GM12878 (cell line): ENCODE measurements around the gene GADL1. TPM values are rescaled to one million over a fixed set of nuclear protein-coding genes. Genes with fewer than 3 reads are reported as not detected.

ENCODE experiments used
- ATAC-seq: fragments of 200-7000 bp; cut with Tn5 transposase; 3 replicates; pipeline ENCODE4 v1.9.1; 2020; ENCODE audit warnings: mild to moderate bottlenecking, moderate library complexity
- BruUV-seq: library from RNA; stranded (reverse); fragments of 400-500 nt; replicated peaks from 2 replicates; lab custom pipeline; 2021; lab: Mats Ljungman, UMichigan
- CTCF ChIA-PET: fragments of 300-600 bp; sonication (Branson Sonifier 250); formaldehyde crosslinking; extraction: SDS; loops from one replicate; lab custom pipeline; 2021; ENCODE audit warnings: inconsistent platforms; lab: Yijun Ruan, JAX
- POLR2A ChIA-PET: fragments of 350-600 bp; formaldehyde crosslinking; extraction: SDS; loops from one replicate; lab custom pipeline; 2021; ENCODE audit warnings: inconsistent platforms; lab: Charles Lee
- RAD21 ChIA-PET: fragments of 300-600 bp; sonication (Branson Sonifier 250); formaldehyde crosslinking; loops from one replicate; lab custom pipeline; 2023; ENCODE audit warnings: antibody characterized with exemption; ENCODE audit not compliant: unreplicated experiment; lab: Charles Lee
- SMC1A ChIA-PET: fragments of 300-600 bp; sonication (Branson Sonifier 250); formaldehyde crosslinking; loops from one replicate; lab custom pipeline; 2023; ENCODE audit not compliant: unreplicated experiment, uncharacterized antibody; lab: Charles Lee
- DNase-seq: peaks from one replicate; pipeline ENCODE4 v3.0.0-alpha.2; 2011; ENCODE audit warnings: low read depth, low spot score
- FAIRE-seq: peaks from 3 replicates; lab custom pipeline; 2011; peaks lifted over from hg19 to GRCh38; lab: Jason Lieb, UNC
- H2AFZ ChIP-seq: 2 replicates; pipeline ENCODE4 v1.6.0; 2011; ENCODE audit warnings: low read depth, low read length, control low read depth; ENCODE audit not compliant: control insufficient read depth
- H3K27ac ChIP-seq: 2 replicates; pipeline ENCODE4 v1.5.1; 2011; ENCODE audit warnings: control low read depth; ENCODE audit not compliant: control insufficient read depth, insufficient read depth
- H3K27me3 ChIP-seq, 2 experiments: replicated peaks in 1 of 2; 2 replicates each; pipeline versions ENCODE4 v1.6.0 to v1.6.1; 2011; ENCODE audit warnings: low read length in 1 of 2; ENCODE audit not compliant: control insufficient read depth in 2 of 2, insufficient read depth in 2 of 2
- H3K36me3 ChIP-seq, 2 experiments: 2 replicates each; pipeline ENCODE4 v1.5.1; 2011; ENCODE audit warnings: low read length in 1 of 2; ENCODE audit not compliant: control insufficient read depth in 2 of 2, insufficient read depth in 2 of 2
- H3K4me1 ChIP-seq: 2 replicates; pipeline ENCODE4 v1.6.1; 2011; ENCODE audit warnings: mild to moderate bottlenecking, low read length, moderate library complexity, mixed read lengths; ENCODE audit not compliant: control insufficient read depth, insufficient read depth
- H3K4me2 ChIP-seq: 2 replicates; pipeline ENCODE4 v1.6.0; 2011; ENCODE audit warnings: control low read depth; ENCODE audit not compliant: control insufficient read depth, insufficient read depth
- H3K4me3 ChIP-seq: fragments of 200-600 bp; sonication (generic); 2 replicates; pipeline ENCODE4 v1.5.1; 2016
- H3K79me2 ChIP-seq: 2 replicates; pipeline ENCODE4 v1.6.0; 2011; ENCODE audit warnings: low read length; ENCODE audit not compliant: control insufficient read depth, insufficient read depth
- H3K9ac ChIP-seq: 2 replicates; pipeline ENCODE4 v1.8.0; 2011; ENCODE audit warnings: low read length, control low read depth, mixed read lengths; ENCODE audit not compliant: control insufficient read depth, insufficient read depth
- H3K9me3 ChIP-seq: replicated peaks from 3 replicates; pipeline ENCODE4 v1.5.1; 2011; ENCODE audit warnings: mild to moderate bottlenecking, low read length; ENCODE audit not compliant: control insufficient read depth, insufficient read depth
- H4K20me1 ChIP-seq: 2 replicates; pipeline ENCODE4 v1.6.0; 2011; ENCODE audit not compliant: control insufficient read depth, insufficient read depth
- GABPA ChIP-seq: IDR thresholded peaks from 2 replicates; pipeline ENCODE4 v1.6.1; 2014; ENCODE audit warnings: antibody characterized with exemption, low read depth, mild to moderate bottlenecking, inconsistent platforms
- HDAC2 ChIP-seq: fragments of 200-600 bp; sonication (generic); IDR thresholded peaks from 2 replicates; pipeline ENCODE4 v1.6.1; 2017
- MEF2B ChIP-seq: fragments of 450-650 bp; IDR thresholded peaks from 2 replicates; pipeline ENCODE4 v1.6.1; 2018; ENCODE audit warnings: mild to moderate bottlenecking, moderate library complexity; ENCODE audit not compliant: partially characterized antibody, poor library complexity, severe bottlenecking
- PAX5 ChIP-seq: IDR thresholded peaks from 2 replicates; pipeline ENCODE4 v1.6.1; 2011; ENCODE audit warnings: low read depth, low read length, borderline replicate concordance
- POLR2AphosphoS2 ChIP-seq: IDR thresholded peaks from 2 replicates; pipeline ENCODE4 v1.6.1; 2011; ENCODE audit warnings: low read depth, mild to moderate bottlenecking, low read length, improper control_type of control experiment, moderate library complexity
- POU2F2 ChIP-seq: IDR thresholded peaks from 3 replicates; pipeline ENCODE4 v1.6.1; 2011; ENCODE audit warnings: low read depth, mild to moderate bottlenecking, low read length, borderline replicate concordance
- SMAD5 ChIP-seq: IDR thresholded peaks from 2 replicates; pipeline ENCODE4 v1.6.1; 2016; ENCODE audit warnings: antibody characterized with exemption, low read depth
- SMARCA5 ChIP-seq: fragments of 450-650 bp; IDR thresholded peaks from 2 replicates; pipeline ENCODE4 v1.6.1; 2017; ENCODE audit warnings: mild to moderate bottlenecking
- TBL1XR1 ChIP-seq: IDR thresholded peaks from 2 replicates; pipeline ENCODE4 v1.6.1; 2012; ENCODE audit warnings: low read depth, low read length, improper control_type of control experiment
- TCF7 ChIP-seq: IDR thresholded peaks from 2 replicates; pipeline ENCODE4 v1.6.1; 2014; ENCODE audit warnings: antibody characterized with exemption, borderline replicate concordance
- YBX1 ChIP-seq: fragments of 450-650 bp; IDR thresholded peaks from 2 replicates; pipeline ENCODE4 v1.6.1; 2016; ENCODE audit warnings: antibody characterized with exemption
- ZNF384 ChIP-seq: IDR thresholded peaks from 2 replicates; pipeline ENCODE4 v1.6.1; 2012; ENCODE audit warnings: low read depth, mild to moderate bottlenecking, low read length, improper control_type of control experiment, borderline replicate concordance
- WGBS: methylation state at CpG from one replicate; pipeline ENCODE4 v1.1.6; 2016; ENCODE audit warnings: low lambda C conversion rate; ENCODE audit not compliant: insufficient replicate concordance, insufficient coverage; ENCODE audit errors: missing lambda C conversion rate; 5-methylcytosine and 5-hydroxymethylcytosine counted together
- in situ Hi-C: fragments of 300-500 bp; cut with MboI; formaldehyde crosslinking; loops from 9 replicates; pipeline ENCODE4 v1.14.3; 2018; ENCODE audit warnings: mixed read lengths
- intact Hi-C: fragments of 100-400 bp; cut with micrococcal nuclease; formaldehyde crosslinking; loops from one replicate; pipeline ENCODE4 v1.14.2; 2022; ENCODE audit not compliant: unreplicated experiment
- polyA plus RNA-seq, 11 experiments: library from polyadenylated mRNA; depleted of rRNA in 4 of 11; unstranded in 6 of 11; stranded (reverse) in 5 of 11; fragments of >200 nt; fragmentation: Nextera tagmentation in 4 of 11; fragmentation: Illumina TruSeq in 1 of 11; extraction: Ambion mirVana in 4 of 11; extraction: Trizol in 1 of 11; gene quantifications; 1 replicate in 1 of 11; 2 replicates in 10 of 11; pipeline versions ENCODE4 v1.2.1 to v1.2.3, GENCODE V29; 2011 to 2016; ENCODE audit warnings: inconsistent platforms in 2 of 11, missing spikeins in 2 of 11, low read depth in 1 of 11
- total RNA-seq, 4 experiments: library from RNA; depleted of rRNA in 3 of 4; stranded (reverse); fragments of >200 nt in 3 of 4; fragmentation: Illumina TruSeq in 1 of 4; extraction: Trizol in 1 of 4; gene quantifications; 2 replicates each; pipeline versions ENCODE4 v1.2.1 to v1.2.3, GENCODE V29; 2013 to 2021
- TF ChIP-seq, protein P1 (sequence below): fragments of 450-650 bp; IDR thresholded peaks from 2 replicates; pipeline ENCODE4 v1.6.1; 2017; ENCODE audit warnings: mild to moderate bottlenecking, low read depth, inconsistent platforms; ENCODE audit not compliant: poor library complexity, severe bottlenecking
- TF ChIP-seq, protein P2 (sequence below): IDR thresholded peaks from 2 replicates; pipeline ENCODE4 v1.6.1; 2012; ENCODE audit warnings: improper control_type of control experiment, low read depth, low read length; ENCODE audit not compliant: insufficient replicate concordance
- TF ChIP-seq, protein P3 (sequence below): fragments of 450-650 bp; IDR thresholded peaks from 2 replicates; pipeline ENCODE4 v1.6.1; 2016; ENCODE audit warnings: mild to moderate bottlenecking

The GADL1 gene
- total and polyA plus RNA-seq, 10 of the 15 experiments (the other 5 are each of a cell fraction or from before 2014, with no cell fraction given) = 0.04 TPM; not detected in 9

DNA sequence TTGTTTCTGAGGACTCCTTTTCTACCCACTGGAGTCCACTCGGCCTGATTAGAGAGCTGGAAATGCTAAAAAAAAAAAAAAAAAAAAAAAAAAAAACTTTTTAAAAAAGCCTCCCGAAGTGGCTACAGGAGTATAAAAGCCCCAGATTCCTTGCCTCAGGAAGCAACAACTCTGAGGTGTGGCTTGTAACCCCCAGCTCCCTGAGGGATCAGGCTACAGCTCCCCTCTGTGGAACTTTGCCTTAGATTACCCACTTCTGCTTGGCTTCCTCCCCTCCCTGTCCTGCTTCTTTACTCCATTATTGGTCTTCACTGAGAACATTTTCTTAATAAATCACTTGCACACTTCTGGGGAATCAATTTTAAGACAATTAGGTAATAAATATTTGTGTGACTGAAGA lies 49.7 kb upstream of the GADL1 start (continued):
- TF ChIP-seq ZNF384 (no peak), GABPA (no peak), YBX1 (no peak), POLR2AphosphoS2 (no peak)
- TF ChIP-seq, protein P1, sequence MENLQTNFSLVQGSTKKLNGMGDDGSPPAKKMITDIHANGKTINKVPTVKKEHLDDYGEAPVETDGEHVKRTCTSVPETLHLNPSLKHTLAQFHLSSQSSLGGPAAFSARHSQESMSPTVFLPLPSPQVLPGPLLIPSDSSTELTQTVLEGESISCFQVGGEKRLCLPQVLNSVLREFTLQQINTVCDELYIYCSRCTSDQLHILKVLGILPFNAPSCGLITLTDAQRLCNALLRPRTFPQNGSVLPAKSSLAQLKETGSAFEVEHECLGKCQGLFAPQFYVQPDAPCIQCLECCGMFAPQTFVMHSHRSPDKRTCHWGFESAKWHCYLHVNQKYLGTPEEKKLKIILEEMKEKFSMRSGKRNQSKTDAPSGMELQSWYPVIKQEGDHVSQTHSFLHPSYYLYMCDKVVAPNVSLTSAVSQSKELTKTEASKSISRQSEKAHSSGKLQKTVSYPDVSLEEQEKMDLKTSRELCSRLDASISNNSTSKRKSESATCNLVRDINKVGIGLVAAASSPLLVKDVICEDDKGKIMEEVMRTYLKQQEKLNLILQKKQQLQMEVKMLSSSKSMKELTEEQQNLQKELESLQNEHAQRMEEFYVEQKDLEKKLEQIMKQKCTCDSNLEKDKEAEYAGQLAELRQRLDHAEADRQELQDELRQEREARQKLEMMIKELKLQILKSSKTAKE = no peak

DNA sequence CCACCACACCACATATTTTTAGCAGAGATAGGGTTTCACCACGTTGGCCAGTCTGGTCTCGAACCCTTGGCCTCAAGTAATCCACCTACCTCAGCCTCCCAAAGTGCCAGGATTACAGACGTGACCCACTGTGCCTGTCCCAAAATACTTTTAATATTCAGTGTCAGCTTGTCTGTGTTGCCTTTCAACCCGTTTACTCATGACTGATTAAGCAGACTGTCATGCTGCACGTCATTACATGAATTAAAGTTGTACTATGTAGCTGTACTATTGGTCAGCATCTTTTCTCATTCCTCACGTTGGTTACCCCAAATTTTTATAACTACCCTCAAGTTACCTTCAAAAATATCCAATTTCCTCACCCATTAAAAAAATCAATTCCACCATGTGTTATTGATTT lies 48.7 kb upstream of the GADL1 start:
- Histone ChIP-seq H3K9me3 (no peaks in the 10 kb centered on the region; the same call in 2 of the 3 replicates), H3K79me2 (no peaks in the 10 kb centered on the region), H3K4me1 (no peaks in the 10 kb centered on the region), H3K4me2 (no peak overlapping the region), H3K36me3 (no peaks in the 10 kb centered on the region), H3K27me3 (no peaks in the 10 kb centered on the region; a peak in 1 of 4 replicates), H3K27ac (no peak overlapping the region), H4K20me1 (no peaks in the 10 kb centered on the region), H3K4me3 (no peak overlapping the region), H3K9ac (no peak overlapping the region), H2AFZ (no peak overlapping the region)
- ChIA-PET CTCF (interaction anchor here (1.7 kb wide), 1 partner anchor 9 kb away, joined by 7 read pairs; no protein-coding TSS in a partner anchor), SMC1A (interaction anchor here (0.8 kb wide), 1 partner anchor 28 kb away, joined by 4 read pairs; no protein-coding TSS in a partner anchor), POLR2A (no interaction called here), RAD21 (no interaction called here)
- 2% methylated on average over 6 of the region's 6 CpGs for WGBS
- no peak for ATAC-seq
- FAIRE-seq = no peak
- intact Hi-C loops (no loop called here), in situ Hi-C loops (no loop called here)
- BruUV-seq = no TSS peak
- no peak for DNase-seq
- TF ChIP-seq HDAC2 = no peak
- TF ChIP-seq GABPA = no peak
- TF ChIP-seq, protein P2, sequence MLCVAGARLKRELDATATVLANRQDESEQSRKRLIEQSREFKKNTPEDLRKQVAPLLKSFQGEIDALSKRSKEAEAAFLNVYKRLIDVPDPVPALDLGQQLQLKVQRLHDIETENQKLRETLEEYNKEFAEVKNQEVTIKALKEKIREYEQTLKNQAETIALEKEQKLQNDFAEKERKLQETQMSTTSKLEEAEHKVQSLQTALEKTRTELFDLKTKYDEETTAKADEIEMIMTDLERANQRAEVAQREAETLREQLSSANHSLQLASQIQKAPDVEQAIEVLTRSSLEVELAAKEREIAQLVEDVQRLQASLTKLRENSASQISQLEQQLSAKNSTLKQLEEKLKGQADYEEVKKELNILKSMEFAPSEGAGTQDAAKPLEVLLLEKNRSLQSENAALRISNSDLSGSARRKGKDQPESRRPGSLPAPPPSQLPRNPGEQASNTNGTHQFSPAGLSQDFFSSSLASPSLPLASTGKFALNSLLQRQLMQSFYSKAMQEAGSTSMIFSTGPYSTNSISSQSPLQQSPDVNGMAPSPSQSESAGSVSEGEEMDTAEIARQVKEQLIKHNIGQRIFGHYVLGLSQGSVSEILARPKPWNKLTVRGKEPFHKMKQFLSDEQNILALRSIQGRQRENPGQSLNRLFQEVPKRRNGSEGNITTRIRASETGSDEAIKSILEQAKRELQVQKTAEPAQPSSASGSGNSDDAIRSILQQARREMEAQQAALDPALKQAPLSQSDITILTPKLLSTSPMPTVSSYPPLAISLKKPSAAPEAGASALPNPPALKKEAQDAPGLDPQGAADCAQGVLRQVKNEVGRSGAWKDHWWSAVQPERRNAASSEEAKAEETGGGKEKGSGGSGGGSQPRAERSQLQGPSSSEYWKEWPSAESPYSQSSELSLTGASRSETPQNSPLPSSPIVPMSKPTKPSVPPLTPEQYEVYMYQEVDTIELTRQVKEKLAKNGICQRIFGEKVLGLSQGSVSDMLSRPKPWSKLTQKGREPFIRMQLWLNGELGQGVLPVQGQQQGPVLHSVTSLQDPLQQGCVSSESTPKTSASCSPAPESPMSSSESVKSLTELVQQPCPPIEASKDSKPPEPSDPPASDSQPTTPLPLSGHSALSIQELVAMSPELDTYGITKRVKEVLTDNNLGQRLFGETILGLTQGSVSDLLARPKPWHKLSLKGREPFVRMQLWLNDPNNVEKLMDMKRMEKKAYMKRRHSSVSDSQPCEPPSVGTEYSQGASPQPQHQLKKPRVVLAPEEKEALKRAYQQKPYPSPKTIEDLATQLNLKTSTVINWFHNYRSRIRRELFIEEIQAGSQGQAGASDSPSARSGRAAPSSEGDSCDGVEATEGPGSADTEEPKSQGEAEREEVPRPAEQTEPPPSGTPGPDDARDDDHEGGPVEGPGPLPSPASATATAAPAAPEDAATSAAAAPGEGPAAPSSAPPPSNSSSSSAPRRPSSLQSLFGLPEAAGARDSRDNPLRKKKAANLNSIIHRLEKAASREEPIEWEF = no peak
- no peak for TF ChIP-seq TCF7
- no peak for TF ChIP-seq POU2F2
- no peak for TF ChIP-seq SMARCA5
- no peak for TF ChIP-seq TBL1XR1
- TF ChIP-seq SMAD5 = no peak
- TF ChIP-seq PAX5 = no peak
- TF ChIP-seq MEF2B = no peak
- TF ChIP-seq, protein P3, sequence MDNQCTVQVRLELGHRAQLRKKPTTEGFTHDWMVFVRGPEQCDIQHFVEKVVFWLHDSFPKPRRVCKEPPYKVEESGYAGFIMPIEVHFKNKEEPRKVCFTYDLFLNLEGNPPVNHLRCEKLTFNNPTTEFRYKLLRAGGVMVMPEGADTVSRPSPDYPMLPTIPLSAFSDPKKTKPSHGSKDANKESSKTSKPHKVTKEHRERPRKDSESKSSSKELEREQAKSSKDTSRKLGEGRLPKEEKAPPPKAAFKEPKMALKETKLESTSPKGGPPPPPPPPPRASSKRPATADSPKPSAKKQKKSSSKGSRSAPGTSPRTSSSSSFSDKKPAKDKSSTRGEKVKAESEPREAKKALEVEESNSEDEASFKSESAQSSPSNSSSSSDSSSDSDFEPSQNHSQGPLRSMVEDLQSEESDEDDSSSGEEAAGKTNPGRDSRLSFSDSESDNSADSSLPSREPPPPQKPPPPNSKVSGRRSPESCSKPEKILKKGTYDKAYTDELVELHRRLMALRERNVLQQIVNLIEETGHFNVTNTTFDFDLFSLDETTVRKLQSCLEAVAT = no peak
